ENCODE measurements around the gene EDEM3.
"Not testable (repeated sequence)": the region's sequence is repeated elsewhere in the genome, so short reads cannot be mapped to it uniquely, and the experiment has no call there.

Gene EDEM3

DNA sequence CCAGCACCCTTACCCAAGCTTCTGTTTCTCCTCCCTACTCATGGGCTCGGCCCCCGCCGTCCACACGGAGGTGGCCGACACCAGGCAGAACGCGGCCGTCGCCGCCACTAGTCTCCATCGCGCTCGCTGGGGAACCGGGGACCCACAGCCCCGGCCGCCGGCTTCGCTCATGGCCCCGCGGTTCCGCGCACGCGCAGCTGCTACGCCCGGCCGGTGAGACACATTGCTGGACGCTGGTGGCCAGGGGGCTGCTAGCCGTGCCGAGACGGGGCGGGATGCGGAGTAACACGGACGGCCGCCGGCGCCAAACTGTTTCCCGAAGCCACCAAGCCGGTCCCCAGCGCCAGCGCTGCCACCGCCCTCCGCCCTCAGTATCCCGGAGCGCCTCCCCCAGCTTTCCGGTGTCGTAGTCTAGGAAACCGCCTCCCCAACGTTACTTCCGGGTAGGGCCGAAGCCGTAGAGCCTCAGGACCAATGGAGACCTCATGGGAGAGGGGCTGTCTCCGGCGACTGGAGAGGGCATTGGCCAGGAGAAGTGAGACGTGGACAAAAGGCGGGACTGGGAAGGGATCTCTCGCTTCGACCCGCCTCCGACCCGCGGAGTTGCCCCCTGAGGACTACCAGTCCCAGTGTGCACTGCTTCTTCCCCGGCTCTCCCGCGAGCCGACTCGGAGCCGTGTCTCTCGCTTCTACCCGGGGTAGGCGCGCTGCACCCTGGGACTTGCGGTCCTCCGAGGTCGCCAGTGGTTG, at the start of gene EDEM3:
Gene EDEM3 (minus strand): TSS at position 383 of the 750 bp plus-strand sequence. CDS start 212 bp downstream, at position 171.
- DNase-seq, result peak; percentile 97

DNA sequence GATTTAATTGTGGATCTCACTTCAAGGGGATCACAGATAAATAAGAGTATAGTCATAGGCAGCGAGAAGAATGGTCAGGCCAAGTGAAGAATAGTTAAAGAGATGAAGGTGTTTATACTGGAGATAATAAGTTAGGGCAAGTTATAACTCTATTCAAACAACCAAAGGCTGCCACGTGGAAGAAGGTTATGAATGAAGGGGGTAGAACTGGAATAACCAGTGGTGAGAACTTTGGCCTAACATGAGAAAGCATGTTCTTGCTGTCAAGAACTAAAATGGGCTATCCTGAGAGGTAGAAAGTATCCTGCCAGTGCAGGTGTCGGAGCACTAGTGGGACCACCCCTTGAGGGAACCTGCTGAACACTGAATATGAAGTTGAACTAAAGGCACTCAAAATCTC, 49.6 kb upstream of the EDEM3 start:
- DNase-seq, result no peak

- DNase-seq, result no peak
Measured at GRCh38 chr1:184803180-184803492, 48.5 kb upstream of the EDEM3 start.

DNA sequence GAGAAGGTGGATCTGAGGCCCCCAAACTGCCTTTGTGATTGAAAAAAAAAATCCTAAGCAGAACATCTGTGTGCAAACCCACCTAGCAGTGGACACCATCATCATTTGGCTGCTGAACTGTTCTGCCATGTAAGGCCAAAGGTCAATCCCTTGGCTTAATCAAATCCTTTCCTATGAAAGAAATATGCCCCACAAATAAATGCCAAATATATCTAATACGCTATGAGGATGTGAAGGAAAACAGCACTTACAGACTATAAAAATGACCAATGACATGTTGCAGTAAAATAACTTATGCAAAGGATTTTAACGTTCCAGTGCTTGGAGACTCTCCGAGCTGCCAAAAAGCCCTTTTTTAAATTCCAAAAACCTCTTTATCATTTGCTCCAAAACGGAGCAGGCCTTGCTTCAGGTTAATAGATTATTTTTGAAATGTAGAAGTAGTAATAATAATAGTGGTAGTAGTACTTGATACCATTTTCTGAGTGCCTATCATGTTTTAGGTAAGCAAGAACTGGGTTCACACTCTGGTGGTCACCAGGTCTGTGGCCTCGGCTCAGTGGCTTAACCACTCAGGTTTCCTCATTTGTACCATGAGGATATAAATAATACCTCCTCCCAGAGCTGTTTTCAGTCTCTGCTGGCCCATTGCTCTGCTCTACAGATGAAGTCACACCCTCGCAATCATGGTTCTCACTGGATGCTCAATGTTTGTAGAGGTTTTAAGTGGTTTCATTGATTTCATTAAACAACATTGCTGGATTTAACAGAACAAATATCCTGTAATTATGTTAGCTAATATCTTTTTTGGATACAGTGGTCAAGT, 47.9 kb upstream of the EDEM3 start:
- no peak for DNase-seq

DNA sequence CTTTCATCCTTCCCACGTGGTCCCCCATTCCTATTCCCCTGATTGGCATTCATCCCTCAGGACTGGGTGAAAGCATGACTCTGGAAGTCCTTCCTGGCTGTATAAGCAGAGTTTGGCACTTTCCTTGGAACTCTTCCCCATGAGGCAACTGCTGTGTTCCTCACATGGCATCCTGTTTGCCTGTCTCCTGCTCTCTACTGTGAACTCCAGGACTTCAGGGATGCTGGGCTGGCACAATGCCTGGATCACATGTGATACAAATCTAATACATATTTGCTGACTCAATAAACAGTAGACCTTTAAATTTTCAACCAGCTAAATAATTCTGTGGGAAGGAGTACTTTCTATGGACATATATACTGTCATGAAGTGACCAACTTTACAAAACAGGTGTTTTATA, 46.8 kb upstream of the EDEM3 start:
- no peak for DNase-seq

- DNase-seq, result no peak
Measured at GRCh38 chr1:184800876-184801275, 46.2 kb upstream of the EDEM3 start.

GRCh38 chr1:184793967-184794366, 39.3 kb upstream of the EDEM3 start:
- no peak for DNase-seq

- peak; percentile 13 for DNase-seq
Measured at GRCh38 chr1:184792450-184792969, 37.9 kb upstream of the EDEM3 start.

DNA sequence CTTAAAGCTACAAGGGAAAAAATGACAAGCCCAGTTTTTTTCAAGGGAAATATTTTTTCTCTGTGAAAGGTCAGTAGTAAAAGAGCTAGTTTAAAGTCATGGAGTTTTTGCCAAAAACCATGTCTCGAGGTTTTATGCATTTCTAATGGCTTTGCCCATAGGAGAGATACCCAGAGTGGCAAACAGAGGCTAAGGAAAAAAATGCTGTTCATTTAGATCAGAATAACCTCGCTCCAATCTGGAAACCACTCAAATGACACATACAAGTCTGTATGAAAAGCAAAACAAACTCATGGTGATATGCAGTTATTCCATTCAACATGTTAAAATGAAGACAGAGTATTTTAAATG, 36.9 kb upstream of the EDEM3 start:
- no peak for DNase-seq

- DNase-seq, result no peak
Measured at GRCh38 chr1:184790642-184791549, 36.2 kb upstream of the EDEM3 start.

- DNase-seq, result no peak
Measured at GRCh38 chr1:184789884-184790283, 35.2 kb upstream of the EDEM3 start.

DNA sequence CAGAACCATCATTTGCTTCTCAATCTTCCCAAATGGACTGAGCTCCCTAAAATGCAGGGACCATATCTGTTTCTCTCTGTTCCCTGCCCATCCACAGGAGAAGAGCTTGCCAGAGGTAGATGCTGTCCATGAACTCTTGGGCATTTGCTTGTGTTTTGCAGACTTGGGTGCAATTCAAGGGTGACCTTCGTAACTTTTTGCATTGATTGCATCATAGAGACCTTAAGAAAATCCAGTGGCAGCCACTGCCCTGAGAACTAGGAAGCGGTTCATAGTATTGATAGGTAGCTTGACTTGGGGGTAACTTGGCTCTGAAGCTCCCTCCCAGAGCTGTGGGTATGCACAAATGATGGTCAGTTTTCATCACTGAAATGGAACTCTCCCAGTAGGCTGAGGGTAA, 34.3 kb upstream of the EDEM3 start:
- no peak for DNase-seq

GRCh38 chr1:184785529-184785928, 30.9 kb upstream of the EDEM3 start:
- no peak for DNase-seq

GRCh38 chr1:184783723-184784122, 29.1 kb upstream of the EDEM3 start:
- not testable (repeated sequence) for DNase-seq

DNA sequence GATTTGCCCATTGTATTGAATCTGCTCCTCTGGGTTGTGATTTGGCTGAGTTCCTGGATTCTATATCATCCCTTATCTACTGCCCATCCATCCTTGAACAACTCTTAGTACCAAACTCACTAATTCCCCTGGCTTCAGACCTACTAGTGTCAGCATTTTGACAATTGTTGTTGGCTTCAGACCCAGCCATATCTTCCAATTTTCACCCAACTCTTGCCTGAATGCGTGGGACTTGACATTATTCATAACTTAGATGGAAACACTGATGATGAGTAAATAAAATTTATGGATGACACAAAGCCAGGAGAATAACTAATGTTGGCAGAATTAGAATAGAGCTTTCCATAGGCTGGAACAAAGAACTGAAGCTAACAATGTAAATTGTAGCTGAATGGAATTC, 27.3 kb upstream of the EDEM3 start:
- DNase-seq, result no peak

DNA sequence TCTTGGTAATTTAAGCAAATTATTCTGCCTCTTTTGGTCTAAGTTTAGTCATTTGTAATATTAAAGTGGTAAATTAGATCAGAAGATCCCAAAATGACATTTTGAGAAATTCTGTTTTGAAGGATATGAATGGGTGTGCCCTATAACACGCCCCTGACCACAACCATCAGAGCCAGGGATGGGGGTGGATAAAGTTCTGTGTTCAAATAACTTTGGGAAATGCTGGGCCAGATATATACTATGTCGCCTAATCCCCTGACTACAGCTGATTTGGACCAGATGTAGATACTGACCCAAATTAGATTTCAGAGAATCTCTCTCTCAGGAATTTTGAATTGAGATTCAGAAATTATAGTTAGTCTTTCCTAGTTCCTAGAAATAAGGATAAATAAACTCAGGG, 21.2 kb upstream of the EDEM3 start:
- DNase-seq, result no peak

DNA sequence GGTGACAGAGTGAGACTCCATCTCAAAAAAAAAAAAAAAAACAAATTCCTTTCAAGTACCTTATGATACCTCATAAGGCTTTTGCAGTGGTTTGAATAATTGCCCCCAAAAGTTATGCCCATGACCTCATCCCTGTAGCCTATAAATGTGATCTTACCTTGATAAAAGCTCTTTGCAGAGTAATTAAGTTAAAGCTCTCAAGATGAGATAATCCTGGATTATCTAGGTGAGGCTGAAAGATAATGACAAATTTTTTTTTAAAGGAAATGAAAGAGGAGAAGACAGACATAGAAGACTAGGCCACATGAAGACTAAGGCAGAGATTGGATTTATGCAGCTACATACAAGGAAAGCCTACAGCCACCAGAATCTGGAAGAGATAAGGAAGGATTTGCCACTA, 20.7 kb upstream of the EDEM3 start:
- DNase-seq, result no peak

- DNase-seq, result no peak
Measured at GRCh38 chr1:184773762-184774320, 19.2 kb upstream of the EDEM3 start.

DNA sequence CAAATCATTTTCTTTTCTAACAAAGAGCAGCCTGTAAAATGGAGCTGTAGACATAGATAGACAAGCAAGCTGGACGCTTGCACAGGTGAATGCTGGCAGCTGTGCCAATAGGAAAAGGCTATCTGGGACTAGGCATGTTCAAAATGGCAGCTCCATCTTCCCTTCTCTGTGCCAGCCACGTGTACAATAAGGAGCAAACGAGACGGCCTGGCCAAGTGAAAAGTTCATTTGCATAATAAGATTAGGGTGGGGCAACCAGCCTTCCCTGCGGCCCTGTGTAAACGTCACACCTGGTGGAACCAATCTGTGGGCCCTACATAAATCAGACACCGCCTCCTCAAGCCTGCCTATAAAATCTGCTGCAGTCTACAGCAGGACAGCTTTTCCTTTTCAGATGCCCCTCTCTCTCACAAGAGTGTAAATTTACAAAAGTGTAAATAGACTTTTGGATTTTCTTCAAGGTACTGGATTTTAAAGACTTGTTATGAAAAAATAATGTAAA, 16.6 kb upstream of the EDEM3 start:
- no peak for DNase-seq

DNA sequence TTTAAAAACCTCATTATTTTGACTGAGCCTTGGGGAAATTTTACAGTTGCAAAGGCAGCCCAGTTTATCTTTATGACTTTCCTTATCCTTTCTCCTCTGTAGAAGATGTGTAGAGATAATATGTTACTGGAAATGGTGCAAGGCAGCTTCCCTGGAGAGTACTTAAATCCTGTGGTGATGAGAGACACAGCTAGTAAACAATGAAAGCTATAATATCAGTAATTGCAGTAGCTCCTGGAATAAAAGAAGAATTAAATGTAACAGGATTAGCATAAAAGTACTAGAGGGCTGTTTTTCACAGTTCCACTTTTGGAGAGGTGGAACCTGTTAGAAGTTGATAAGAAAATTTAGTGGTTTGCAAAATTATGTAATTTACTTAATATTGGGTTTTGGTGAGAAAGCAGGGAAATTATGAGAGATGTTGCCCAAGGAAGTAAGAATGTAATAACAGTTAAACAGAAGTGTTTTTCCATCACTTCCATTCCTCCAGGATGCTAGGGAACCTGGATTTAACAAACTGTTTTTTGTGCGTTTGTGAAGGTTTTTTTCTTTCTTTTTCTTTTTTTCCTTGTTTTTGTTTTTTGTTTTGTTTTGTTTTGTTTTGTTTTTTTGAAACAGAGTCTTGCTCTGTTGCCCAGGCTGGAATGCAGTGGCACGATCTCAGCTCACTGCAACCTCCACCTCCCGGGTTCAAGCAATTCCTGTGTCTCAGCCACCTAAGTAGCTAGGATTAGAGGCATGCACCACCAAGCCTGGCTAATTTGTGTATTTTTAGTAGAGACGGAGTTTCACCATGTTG, 15.7 kb upstream of the EDEM3 start:
- no peak for DNase-seq

DNA sequence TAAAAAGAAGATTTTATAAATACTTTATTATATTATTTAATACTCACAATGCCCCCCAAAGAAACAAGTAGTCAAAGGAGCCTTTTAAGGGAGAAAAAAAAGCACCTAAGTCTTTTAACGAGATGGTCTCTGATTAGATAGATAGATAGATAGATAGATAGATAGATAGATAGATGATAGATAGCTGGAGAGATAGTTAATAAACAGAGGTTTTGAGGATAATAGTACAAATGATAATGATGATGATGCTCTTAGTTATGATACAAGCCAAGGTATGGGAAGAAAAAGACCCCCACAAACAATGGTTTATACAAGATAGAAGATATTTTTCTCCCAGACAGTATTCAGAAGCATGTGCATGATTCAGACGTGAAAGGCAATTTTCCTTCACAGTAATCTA, 14.6 kb upstream of the EDEM3 start:
- DNase-seq, result no peak

- no peak for DNase-seq
Measured at GRCh38 chr1:184768467-184768866, 13.8 kb upstream of the EDEM3 start.
